Measurements from ENCODE around the gene HBG2.
"Not testable (repeated sequence)": the region's sequence is repeated elsewhere in the genome, so short reads cannot be mapped to it uniquely, and the experiment has no call there.

DNA sequence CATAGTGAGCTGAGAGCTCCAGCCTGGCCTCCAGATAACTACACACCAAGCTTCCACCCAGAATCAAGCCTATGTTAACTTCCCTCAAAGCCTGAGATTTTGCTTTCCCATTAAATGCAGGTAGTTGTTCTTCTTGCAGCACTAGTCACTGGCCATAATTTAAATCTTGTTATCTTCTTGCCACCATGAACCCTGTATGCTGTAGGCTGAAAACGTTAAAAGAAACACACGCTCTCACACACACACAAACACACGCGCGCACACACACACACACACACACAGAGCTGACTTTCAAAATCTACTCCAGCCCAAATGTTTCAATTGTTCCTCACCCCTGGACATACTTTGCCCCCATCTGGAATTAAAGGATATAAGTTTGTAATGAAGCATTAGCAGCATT is 1.1 kb downstream of the HBG2 start:
- TF ChIP-seq PHF20 (IDR thresholded peaks at IDR 0.05; ENCODE audit: partially characterized antibody); NRF1 (conservative IDR thresholded peaks at IDR 0.05 in 1 of 2, IDR thresholded peaks at IDR 0.05 in 1 of 2); CBFB (CRISPR knock-in tag; IDR thresholded peaks at IDR 0.05); TCF3 (CRISPR knock-in tag; IDR thresholded peaks at IDR 0.05); PHF8 (IDR thresholded peaks at IDR 0.05; ENCODE audit: borderline replicate concordance, low read length): not testable (repeated sequence)
- TF ChIP-seq, protein P1, sequence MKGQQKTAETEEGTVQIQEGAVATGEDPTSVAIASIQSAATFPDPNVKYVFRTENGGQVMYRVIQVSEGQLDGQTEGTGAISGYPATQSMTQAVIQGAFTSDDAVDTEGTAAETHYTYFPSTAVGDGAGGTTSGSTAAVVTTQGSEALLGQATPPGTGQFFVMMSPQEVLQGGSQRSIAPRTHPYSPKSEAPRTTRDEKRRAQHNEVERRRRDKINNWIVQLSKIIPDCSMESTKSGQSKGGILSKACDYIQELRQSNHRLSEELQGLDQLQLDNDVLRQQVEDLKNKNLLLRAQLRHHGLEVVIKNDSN (CRISPR knock-in tag; IDR thresholded peaks at IDR 0.05), result not testable (repeated sequence)
- TF ChIP-seq, protein P2, sequence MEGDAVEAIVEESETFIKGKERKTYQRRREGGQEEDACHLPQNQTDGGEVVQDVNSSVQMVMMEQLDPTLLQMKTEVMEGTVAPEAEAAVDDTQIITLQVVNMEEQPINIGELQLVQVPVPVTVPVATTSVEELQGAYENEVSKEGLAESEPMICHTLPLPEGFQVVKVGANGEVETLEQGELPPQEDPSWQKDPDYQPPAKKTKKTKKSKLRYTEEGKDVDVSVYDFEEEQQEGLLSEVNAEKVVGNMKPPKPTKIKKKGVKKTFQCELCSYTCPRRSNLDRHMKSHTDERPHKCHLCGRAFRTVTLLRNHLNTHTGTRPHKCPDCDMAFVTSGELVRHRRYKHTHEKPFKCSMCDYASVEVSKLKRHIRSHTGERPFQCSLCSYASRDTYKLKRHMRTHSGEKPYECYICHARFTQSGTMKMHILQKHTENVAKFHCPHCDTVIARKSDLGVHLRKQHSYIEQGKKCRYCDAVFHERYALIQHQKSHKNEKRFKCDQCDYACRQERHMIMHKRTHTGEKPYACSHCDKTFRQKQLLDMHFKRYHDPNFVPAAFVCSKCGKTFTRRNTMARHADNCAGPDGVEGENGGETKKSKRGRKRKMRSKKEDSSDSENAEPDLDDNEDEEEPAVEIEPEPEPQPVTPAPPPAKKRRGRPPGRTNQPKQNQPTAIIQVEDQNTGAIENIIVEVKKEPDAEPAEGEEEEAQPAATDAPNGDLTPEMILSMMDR (IDR thresholded peaks at IDR 0.05 in 2 of 3, conservative IDR thresholded peaks at IDR 0.05 in 1 of 3; ENCODE audit: insufficient read depth in 2 of 3, low read depth in 1 of 3, low read length in 3 of 3), result not testable (repeated sequence)
- TF ChIP-seq, protein P3, sequence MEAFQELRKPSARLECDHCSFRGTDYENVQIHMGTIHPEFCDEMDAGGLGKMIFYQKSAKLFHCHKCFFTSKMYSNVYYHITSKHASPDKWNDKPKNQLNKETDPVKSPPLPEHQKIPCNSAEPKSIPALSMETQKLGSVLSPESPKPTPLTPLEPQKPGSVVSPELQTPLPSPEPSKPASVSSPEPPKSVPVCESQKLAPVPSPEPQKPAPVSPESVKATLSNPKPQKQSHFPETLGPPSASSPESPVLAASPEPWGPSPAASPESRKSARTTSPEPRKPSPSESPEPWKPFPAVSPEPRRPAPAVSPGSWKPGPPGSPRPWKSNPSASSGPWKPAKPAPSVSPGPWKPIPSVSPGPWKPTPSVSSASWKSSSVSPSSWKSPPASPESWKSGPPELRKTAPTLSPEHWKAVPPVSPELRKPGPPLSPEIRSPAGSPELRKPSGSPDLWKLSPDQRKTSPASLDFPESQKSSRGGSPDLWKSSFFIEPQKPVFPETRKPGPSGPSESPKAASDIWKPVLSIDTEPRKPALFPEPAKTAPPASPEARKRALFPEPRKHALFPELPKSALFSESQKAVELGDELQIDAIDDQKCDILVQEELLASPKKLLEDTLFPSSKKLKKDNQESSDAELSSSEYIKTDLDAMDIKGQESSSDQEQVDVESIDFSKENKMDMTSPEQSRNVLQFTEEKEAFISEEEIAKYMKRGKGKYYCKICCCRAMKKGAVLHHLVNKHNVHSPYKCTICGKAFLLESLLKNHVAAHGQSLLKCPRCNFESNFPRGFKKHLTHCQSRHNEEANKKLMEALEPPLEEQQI (IDR thresholded peaks at IDR 0.05), result not testable (repeated sequence)
